ENCODE data around the gene ATP11A.

The ATP11A gene

DNA sequence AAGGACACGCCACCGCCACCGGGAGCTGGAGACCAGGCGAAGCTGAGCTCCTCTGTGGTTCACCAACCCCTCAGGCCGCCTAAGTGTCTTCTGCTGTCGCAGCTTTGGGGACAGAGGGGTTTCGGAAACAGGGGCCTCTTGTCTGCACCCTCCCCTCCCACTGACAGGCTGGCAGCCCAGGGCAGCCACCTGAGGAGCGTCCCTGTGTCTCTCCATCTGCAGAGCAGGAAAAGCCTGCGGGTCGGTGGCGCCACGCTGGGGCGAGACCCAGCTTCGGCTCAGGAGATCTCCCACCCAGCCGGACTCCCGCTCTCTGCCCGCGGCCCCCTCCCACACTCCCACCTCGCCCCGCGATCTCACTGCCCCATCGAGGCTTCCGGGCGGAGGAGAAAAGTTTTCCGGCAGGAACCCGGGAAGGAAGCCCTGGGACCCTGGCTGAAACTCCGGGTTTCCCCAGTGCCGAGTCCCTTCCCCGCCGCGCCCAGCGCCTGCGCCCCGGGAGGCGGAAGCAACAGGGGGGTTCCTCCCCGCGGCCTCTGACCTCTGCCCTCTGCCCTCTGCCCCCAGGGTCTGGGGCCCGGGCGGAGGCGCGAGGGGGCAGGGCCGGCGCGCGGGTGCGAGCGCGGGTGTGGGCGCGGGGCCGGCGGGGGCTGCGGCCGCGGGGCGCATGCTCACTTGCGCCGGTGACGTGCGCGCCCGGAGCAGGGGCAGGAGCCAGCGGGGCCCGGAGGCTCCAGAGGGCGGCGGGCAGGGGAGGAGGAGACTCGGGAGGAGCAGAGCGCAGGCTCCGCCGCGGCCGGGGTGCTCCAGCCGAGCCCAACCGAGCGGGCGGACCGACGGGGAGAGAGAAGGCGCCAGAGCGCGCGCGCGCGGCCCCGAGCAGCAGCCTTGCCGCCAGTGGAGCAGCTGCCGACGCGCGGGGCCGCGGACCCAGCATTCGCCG, at the start of gene ATP11A:
Gene ATP11A, plus strand, starts transcription at position 736 of the 943 bp plus-strand sequence. CDS start 379 bp downstream, outside the sequence.
- peak; percentile 32 for DNase-seq (ENCODE audit: low read depth, low spot score)

DNA sequence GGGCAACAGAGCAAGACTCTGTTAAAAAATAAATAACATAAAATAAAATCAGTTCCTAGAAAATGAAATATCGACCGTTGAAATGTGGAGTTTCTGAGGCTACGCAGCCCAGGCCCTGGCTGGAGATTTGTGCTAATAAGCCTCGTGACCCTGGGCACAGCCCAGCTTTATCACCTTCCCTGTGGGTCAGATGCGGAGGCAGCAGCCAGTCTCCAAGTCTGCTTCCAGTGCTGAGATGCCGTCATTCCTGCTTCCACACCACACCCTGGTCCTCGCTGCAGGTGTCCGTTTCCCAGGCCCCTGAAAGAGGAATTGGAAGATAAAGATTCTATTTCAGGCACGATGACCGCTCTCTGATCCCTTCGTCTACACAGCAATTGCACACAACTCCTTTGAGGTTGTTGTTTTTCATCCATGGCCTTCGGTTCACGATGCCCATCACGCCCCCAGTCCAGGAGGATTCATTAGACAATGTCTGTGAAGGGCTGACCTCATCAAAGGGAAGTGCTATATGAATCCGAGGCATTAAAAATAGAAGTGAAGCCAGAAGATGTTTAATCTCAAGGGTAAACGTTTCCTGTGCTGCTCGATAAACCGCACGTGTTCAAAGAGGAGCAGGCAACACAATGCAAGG, 48.3 kb upstream of the ATP11A start:
- no peak for DNase-seq (ENCODE audit: low read depth, low spot score)

DNA sequence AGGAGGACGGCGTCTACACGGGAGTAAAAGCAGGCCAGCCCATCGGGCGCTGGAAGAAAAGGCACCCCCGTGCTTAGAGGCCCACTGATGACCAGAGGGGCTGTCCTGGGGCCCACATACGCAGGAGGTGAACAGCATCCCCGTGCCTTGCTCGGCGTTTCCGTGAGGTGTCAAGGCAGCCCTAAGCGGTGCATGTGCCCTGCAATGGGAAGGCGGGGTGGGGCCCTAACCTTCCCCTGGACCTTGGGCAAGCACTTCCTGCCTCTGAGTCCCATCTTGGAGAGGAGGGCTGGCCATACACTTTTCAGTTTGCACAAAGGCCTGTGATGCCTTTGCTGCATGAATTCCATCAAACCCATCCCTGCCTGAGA, 47.8 kb upstream of the ATP11A start:
- no peak for DNase-seq (ENCODE audit: low read depth, low spot score)

DNA sequence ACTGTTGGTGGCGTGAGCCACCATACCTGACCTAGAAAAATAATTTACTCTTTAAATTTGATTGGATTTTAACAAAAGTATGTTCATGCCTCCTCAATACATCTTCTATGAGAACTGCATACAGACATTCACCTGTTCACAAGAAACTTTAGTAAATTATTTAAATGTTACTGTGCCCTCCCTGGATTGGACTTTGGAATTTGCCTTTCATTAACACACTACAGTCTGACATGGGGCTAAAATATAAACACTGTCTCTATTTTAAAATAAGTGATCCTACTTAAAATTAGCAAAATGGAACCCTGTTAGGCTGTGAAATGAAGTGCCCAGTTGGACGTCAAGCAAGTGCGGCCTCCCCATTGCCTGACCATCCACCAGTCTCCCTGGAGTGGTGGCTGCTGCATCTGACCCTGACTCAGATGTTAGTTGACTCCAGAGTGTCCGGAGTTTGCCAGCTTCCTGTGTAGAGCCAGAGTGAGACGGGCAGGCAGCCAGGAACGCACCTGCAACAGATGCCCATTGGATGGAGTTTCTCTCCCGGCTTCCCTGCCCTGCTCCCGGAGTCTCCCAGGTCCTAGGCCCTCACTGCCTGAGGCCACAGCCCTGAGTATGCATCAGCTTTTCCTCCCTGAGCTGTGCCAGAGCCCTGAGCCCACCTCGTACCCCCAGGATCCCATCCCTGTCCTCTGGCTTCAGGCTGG, 45.9 kb upstream of the ATP11A start:
- DNase-seq (ENCODE audit: low read depth, low spot score) = no peak

DNA sequence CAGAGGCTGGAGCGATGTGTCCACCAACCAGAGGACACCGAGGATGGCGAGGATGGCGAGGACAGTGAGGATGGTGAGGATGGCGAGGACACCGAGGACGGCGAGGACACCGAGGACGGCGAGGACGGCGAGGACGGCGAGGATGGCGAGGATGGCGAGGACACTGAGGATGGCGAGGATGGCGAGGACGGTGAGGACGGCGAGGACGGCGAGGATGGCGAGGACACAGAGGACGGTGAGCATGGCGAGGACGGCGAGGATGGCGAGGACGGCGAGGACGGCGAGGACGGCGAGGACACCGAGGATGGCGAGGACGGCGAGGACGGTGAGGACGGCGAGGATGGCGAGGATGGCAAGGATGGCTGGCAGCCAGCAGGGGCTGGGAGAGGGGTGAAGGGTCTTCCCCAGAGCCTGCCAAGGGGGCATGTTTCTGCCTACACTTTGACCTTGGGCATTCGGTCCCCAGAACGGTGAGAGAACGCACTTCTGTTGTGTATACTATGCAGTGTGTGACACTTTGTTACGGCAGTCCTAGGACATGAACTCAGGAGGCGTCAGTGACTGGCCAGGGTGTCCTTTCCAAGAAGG, 44.4 kb upstream of the ATP11A start:
- DNase-seq (ENCODE audit: low read depth, low spot score) = no peak

DNA sequence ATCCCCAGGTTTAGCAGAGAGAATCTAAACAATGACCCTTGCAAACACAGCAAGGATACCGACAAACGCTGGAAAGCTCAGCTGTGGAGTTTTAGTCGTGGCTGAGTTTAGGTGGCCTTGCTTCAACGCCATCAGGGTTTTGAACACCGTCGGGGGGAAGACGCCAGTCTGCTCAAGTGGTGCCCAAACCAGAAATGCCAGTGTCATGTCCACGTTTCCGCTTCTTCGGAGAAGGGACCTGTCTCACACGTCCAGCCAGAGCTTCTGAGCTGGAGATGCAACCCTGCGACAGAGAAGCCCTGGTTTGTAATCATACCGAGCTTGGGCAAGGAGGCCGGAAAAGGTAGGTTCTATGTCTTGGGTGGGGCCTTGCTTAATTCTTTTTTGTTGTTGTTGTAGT, 42.6 kb upstream of the ATP11A start:
- DNase-seq (ENCODE audit: low read depth, low spot score) = no peak

DNA sequence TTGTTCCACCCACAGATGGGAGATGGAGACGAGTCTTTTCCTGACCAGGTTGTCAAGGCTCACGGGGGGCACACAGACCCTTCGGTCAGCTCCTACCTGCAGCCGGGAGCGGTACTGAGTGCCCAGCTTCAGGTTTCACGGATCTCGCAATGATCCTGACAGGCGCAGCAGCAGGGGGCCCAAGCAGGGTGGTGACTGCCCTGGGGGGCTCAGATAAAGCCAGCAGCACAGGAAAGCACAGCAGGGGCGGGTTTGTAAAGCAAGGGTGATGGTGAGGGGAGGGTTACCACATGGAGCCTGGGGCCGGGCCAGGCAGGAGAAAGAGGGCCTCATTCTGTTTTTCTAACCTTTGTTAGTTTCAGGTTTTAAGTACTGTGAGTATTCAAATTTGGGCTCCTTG, 41.7 kb upstream of the ATP11A start:
- DNase-seq (ENCODE audit: low read depth, low spot score) = no peak

DNA sequence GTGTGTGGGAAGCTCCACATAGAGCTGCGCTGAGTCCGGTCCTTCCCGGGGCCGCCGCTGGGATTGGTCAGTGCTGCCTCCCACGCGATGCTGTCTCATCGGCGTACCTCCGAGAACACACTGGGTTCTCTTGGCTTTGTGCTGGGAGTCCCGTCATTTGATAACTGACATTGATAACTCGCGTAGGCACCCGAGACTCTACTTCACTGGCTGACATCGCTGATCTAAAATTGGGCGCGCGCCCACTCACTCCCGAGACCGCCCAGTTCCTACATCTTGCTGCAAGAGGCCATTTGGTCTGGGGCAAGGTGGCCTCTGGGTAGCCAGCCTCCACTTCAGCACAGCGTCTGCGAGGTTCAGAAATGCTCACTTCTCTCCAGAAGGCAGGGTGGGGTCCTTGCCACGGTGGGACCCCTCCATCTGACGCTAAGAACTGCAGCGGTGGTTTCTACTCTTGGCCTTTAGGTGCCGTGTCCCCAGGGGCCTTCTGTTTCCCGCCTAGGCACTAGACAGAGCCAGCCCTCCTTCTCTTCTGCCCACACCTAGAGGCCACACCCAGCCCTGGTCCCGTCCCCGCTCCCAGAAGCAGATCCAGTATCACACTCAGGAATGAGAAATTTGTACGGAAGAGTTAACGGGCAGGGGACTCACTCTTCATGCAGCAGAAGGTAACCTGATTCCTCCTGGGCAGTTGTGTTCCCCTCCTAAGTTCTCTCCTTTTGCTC, 40.7 kb upstream of the ATP11A start:
- DNase-seq (ENCODE audit: low read depth, low spot score) = no peak

DNA sequence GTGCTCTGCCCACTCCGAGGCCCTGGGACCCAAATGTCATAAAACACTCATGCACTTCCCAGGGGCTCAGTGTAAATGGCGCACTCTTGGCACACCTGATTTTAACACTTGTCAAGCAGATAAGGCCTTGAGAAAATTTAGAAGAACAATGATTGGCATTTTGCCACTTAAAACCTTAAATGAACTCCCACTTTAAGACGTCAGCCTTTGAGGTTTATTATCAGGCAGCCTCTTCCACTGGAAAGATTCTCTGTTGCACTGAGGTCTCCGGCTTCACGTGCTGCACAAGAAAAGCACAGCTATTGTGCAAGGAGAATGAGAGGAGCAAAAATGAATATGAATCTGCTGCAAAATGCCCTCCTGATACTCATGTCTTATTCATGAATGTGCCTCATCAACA, 38.5 kb upstream of the ATP11A start:
- no peak for DNase-seq (ENCODE audit: low read depth, low spot score)

DNA sequence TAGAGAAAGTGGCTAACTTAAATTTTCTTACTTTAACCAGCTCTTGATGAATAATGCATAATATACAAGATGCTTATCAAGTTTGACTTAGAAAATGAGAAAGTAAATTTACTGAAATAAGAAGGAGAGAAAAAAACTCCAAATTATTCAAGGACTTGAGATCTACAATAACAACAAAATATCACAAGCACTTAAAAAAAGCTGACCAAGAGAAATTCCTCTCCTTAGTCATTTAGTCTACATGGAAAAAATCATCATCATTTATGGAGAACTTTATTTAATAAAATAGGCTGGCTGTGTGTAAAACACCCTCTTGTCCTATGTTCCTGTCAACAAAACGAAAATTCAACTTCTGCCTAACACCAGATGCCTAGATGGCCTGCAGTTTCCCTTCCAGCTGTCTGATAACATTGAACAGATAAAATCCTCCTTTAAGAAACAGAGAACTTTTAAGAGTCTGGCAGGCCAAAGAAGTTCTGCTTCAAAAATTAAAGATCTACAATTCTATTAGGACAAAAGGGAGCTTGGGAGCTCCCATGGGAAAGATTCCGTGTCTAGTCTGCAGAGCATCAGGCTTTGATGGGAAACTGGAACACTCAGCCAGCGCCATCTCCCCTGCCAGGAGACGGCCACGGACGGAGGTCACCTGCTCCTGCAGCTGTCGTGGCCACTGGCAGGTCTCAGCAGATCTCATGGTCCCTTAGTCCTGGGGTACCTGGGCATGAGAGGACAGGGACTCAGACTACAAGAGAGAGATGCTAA, 37.9 kb upstream of the ATP11A start:
- DNase-seq (ENCODE audit: low read depth, low spot score) = no peak

DNA sequence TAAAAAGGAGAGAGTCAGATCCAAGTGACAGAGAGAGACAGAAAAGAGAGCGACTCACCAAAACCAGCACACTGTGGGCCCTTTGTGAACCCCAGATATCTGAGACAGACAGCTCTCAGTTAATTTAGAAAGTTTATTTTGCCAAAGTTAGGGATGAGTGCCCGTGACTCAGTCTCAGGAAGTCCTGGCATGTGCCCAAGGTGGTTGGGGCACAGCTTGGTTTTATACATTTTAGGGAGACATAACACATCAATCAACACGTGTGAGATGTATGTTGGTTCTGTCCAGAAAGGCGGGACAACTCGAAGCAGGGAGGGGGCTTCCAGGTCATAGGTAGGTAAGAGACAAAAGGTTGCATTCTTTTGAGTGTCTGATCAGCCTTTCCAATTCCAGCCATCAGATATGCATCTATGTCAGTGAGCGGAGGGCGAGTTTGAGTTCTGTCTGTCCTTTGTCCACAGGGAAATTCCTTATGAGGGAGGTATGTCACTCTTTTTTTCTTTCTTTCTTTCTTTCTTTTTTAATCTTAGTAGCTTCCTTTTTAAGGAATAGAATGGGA, 37.2 kb upstream of the ATP11A start:
- no peak for DNase-seq (ENCODE audit: low read depth, low spot score)

DNA sequence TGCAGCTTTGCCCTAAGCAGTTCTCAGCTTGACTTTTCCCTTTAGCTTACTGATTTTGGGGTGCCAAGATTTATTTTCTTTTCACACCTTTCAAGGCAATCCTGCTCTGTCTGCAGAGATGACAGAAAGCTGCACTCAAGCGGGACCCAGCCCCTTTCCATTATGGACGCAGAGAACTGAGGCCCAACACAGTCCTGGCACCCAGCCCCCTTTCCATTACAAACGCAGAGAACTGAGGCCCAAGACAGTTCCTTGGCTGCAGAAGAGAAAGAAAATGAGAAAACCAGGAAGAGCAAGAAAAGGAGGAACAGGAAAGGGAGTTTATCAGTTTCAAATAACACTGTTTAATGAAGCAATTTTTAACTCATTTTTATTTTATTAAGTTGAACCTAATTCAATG, 36.8 kb upstream of the ATP11A start:
- no peak for DNase-seq (ENCODE audit: low read depth, low spot score)

DNA sequence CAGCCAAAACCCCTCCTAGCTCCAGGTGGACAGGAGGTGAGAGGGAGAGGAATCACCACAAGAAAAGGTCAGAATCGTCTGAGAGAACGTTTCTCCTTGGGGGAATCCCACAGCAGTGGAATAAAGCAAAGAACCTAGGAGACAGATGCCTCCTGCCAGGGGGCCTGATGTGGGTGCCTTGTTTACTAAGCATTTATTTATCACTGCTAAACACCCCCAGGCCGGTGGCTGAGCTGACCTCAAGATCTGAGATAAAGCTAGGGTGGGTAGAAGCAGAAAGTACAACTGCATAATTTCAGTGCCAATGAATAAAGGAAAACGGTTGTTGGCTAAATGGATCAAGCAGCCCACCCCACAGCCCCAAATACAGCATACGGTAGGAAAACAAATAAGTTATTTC, 33.9 kb upstream of the ATP11A start:
- DNase-seq (ENCODE audit: low read depth, low spot score) = no peak

DNA sequence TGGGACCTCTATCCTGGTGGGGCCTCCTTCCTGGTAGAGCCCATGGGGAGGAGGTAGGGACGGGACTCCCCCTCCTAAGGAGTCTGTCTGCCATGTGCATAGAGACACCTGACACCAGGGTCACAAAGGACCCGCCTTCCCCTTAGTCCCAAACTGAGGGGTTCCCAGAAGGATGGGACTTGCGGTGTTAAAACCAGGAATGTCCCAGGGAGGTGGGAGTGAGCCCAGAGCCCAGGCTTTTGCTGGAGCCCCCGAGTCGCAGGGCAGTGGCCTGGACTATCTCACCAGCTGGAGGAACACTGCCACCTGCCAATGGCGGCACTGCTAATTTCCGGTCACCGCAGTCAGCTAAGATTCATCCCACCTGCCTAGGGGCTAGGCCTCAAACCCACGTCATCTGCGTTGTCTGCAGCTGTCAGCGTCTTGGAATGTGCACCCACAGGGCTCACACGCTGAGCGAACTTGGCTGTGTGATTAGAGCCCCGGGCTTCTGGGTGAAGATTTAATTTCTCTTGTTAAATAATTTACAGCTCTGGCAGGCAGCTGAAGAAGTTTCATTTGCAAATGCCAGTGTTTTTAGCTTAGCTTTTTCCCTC, 31.9 kb upstream of the ATP11A start:
- no peak for DNase-seq (ENCODE audit: low read depth, low spot score)

DNA sequence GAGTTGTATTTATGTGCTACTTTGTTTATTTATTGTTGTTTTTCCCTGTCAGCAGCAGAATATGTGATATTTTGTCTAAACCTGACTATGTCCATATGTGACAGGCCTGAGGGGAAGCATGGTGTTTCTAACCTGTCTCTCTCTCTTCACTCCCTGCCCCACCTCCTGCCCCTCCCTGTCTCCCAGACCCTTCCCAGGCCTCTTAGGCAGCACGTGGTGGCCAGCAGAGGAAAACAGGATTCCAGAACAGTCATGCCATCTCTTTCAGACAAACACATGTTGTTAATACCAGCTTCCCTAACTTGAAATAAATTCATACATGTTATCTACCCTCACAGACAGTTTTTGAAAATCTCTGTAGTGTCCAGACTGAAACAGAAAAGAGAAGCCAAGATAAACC, 31.0 kb upstream of the ATP11A start:
- DNase-seq (ENCODE audit: low read depth, low spot score) = no peak

DNA sequence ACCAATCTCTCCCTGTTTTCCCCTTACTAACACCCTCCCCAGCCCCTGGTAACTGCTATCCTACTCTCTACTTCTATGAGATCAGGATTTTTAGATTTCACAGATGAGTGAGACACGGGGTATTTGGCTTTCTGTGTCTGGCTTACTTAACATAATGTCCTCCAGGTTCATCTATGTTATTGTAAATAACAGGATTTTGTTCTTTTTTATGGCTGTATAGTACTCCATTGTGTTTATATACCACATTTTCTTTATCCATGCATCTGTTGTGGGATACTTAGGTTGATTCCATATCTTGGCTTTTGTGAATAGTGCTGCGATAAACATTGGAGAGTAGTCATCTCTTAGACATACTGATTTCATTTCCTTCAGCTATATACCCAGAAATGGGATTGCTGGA, 28.5 kb upstream of the ATP11A start:
- no peak for DNase-seq (ENCODE audit: low read depth, low spot score)

DNA sequence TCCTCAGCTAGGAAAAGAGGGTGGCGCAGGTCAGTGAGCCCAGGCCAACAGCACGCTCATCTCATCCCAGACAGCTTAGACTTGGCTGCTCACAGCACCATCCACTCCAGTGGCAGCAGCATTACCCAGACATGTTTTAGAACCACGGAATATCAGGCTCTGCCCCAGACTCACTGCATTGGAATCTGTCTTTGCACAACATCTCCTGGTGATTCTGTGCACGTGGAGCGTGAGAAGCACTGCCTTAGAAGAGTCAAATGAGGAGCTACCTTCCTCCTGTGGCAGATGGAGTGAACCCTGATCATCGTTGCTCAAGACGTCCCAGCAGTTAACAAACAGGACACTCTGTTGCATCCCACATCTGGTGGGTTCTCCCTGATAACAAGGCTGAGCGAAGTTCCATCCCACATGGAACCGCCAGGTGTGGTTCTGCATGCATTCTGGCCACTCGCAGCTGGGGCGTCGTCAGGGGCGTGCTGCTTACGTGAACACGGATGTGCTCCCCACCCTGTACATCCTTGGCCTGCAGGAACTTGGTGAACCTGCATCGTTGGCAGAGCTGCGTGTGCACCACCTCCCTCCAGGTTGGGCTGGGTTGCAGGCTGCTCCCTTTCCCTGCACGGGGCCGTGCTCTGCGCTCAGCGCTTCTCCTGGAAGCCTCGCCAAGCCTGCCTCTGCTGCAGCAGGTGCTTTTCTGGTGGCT, 25.2 kb upstream of the ATP11A start:
- no peak for DNase-seq (ENCODE audit: low read depth, low spot score)

DNA sequence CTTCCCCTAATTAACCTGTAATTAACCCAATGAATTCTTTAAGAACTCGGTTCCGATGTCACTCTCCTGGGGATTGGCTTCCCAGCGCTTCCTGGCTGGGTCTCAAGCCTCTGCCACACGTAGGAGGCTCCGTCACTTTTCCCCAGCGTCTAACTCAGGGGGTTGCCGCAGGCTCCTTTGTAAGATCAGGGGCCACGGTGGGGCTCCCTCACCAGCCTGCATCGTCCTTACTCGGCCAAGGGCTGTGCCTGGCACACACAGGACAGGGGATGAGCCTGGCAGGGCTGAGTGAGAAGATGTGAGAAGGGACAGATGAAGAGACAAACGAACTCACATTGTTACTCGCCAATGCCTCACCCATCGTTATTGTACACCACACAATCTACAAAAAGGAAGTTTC, 20.9 kb upstream of the ATP11A start:
- DNase-seq (ENCODE audit: low read depth, low spot score) = no peak

DNA sequence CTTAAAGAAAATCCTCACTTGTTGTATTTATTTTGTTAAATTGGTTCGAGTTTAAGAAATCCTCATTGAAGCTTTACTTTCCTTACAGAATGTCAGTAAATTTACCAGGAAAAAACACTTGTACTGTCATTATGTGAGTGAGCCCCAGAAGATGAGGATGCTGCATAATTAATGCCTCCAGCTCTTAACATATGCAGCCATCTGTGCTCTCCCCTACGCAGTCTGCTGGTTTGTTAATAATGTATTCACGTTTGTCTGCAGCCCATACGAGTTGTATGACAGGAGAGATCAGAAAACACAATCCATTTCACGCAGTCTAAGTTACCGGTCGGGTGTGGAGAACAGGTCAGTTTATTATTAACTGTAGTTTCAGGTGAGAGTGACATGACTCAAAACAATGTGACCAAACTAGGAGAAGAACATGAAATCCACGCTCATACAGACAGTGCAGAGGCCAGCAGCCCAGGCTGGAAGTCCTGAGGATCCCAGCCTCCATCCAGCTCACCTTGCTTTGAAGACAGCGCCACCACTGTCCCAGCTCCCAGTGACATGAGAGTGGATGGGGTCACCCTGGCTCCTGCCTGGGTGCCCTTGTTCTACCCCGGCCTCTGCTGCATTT, 19.8 kb upstream of the ATP11A start:
- no peak for DNase-seq (ENCODE audit: low read depth, low spot score)

Measured in activated naive CD8-positive, alpha-beta T cell treated with anti-CD3 and anti-CD28 coated beads, Interleukin-2, amount 50 U/mL, for 16 hours (primary cell).